Upper lobe of left lung (tissue), 6 donors: ENCODE measurements around the gene POLR2B. TPM values are rescaled to one million over a fixed set of nuclear protein-coding genes. Genes with fewer than 3 reads are reported as not detected.

Experiments
- ATAC-seq, 2 donors: fragments of 200-7000 bp; cut with Tn5 transposase; one replicate each; pipeline ENCODE4 v1.9.1; 2022; ENCODE audit warnings: mild to moderate bottlenecking in 2 of 2, moderate library complexity in 2 of 2; ENCODE audit not compliant: low FRiP score in 2 of 2
- DNase-seq, 2 donors: peaks; one replicate each; pipeline ENCODE4 v3.0.0-alpha.2; 2019 to 2020
- H3K27ac ChIP-seq, 4 donors: fragments of 200-600 bp; sonication (generic); one replicate each; pipeline ENCODE4 v1.5.1; 2016 to 2019
- H3K27me3 ChIP-seq, 4 donors: fragments of 200-600 bp; sonication (generic); one replicate each; pipeline ENCODE4 v1.5.1; 2017 to 2019
- H3K36me3 ChIP-seq, 4 donors: fragments of 200-600 bp; sonication (generic); one replicate each; pipeline ENCODE4 v1.5.1; 2016 to 2019
- H3K4me1 ChIP-seq, 4 donors: fragments of 200-600 bp; sonication (generic); one replicate each; pipeline ENCODE4 v1.5.1; 2018 to 2019
- H3K4me3 ChIP-seq, 4 donors: fragments of 200-600 bp; sonication (generic); one replicate each; pipeline ENCODE4 v1.5.1; 2017 to 2019; ENCODE audit warnings: mild to moderate bottlenecking in 2 of 4, moderate library complexity in 1 of 4
- H3K9me3 ChIP-seq, 4 donors: fragments of 200-600 bp; sonication (generic); one replicate each; pipeline ENCODE4 v1.5.1; 2018 to 2019
- EP300 ChIP-seq, 4 donors: sonication (generic); formaldehyde crosslinking; IDR thresholded peaks; one replicate each; pipeline ENCODE4 v1.5.1; 2017; ENCODE audit warnings: antibody characterized with exemption in 4 of 4, control low read depth in 2 of 4
- POLR2A ChIP-seq, 4 donors: fragments of 450-650 bp; IDR thresholded peaks; one replicate each; pipeline ENCODE4 v1.5.1; 2016 to 2017; ENCODE audit warnings: antibody characterized with exemption in 4 of 4, mild to moderate bottlenecking in 2 of 4
- POLR2AphosphoS5 ChIP-seq, 2 donors: sonication (generic); formaldehyde crosslinking; IDR thresholded peaks; one replicate each; pipeline ENCODE4 v1.5.1; 2017; ENCODE audit warnings: antibody characterized with exemption in 2 of 2
- WGBS, 2 donors: methylation state at CpG; one replicate each; pipeline ENCODE4 v1.1.5; 2017 to 2018; 5-methylcytosine and 5-hydroxymethylcytosine counted together
- total RNA-seq, 6 donors: library from RNA; depleted of rRNA in 4 of 6; stranded (reverse); fragments of >200 nt in 4 of 6; gene quantifications; one replicate each; pipeline versions ENCODE4 v1.1.0 to v1.2.1, GENCODE V29; 2016 to 2021
- TF ChIP-seq, protein P1 (sequence below), 6 experiments: fragments of 450-650 bp in 4 of 6; fragments of 200-600 bp in 2 of 6; sonication (generic) in 2 of 6; IDR thresholded peaks; one replicate each; pipeline ENCODE4 v1.5.1; 2016 to 2019; ENCODE audit warnings: antibody characterized with exemption in 6 of 6
- donor health status: DM: no; HTN: no; CAD: no; lungs with moderate emphysema.
- donor health status: DM: no; HTN: yes; CAD: no; lungs with severe emphysema.

Gene POLR2B
- total RNA-seq, 6 donors from 2014 or later, result 50.7 to 138 (median 69.4) TPM

DNA sequence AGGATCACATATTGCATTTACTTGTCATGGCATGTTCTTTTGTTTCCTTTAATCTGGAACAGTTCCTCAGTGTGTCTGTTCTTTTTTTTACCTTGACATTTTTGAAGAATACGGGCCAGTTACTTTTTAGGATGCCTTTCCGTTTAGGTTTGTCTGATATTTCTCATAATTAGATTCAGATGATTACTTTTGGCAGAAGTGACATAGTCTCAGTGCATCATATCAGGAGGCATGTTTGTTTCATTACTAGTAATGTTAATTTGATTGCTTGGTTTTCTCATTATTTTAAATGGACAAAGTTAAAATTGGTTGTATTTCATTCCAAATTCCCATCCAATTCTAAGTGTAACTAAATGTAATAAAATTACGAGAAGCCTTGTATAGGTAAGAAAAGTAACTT, 8.3 kb downstream of the POLR2B start:
- H3K9me3 ChIP-seq, result no peaks in the 10 kb centered on the region
- peaks cover 18 to 63% (median 36%) of the 10 kb centered on the region in 4 donors for H3K36me3 ChIP-seq
- ATAC-seq, result no peak
- no peak overlapping the region for H3K4me3 ChIP-seq
- TF ChIP-seq POLR2AphosphoS5 (IDR thresholded peaks at IDR 0.05) (no peak), POLR2A (IDR thresholded peaks at IDR 0.05) (no peak), EP300 (IDR thresholded peaks at IDR 0.05) (no peak)
- TF ChIP-seq, protein P1, sequence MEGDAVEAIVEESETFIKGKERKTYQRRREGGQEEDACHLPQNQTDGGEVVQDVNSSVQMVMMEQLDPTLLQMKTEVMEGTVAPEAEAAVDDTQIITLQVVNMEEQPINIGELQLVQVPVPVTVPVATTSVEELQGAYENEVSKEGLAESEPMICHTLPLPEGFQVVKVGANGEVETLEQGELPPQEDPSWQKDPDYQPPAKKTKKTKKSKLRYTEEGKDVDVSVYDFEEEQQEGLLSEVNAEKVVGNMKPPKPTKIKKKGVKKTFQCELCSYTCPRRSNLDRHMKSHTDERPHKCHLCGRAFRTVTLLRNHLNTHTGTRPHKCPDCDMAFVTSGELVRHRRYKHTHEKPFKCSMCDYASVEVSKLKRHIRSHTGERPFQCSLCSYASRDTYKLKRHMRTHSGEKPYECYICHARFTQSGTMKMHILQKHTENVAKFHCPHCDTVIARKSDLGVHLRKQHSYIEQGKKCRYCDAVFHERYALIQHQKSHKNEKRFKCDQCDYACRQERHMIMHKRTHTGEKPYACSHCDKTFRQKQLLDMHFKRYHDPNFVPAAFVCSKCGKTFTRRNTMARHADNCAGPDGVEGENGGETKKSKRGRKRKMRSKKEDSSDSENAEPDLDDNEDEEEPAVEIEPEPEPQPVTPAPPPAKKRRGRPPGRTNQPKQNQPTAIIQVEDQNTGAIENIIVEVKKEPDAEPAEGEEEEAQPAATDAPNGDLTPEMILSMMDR (IDR thresholded peaks at IDR 0.05), result no peak
- H3K4me1 ChIP-seq, result peaks cover 5 to 17% (median 12%) of the 10 kb centered on the region in 4 donors
- no peaks in the 10 kb centered on the region for H3K27me3 ChIP-seq
- WGBS, 2 donors, result 95% methylated on average over 3 of the region's 3 CpGs
- DNase-seq, result no peak
- no peak overlapping the region for H3K27ac ChIP-seq

GRCh38 chr4:56990109-56990905, 11.6 kb downstream of the POLR2B start:
- WGBS, 2 donors, result 84 to 87% methylated on average over 6 of the region's 6 CpGs
- no peak overlapping the region for H3K27ac ChIP-seq
- no peak overlapping the region for H3K4me3 ChIP-seq
- peaks cover 0 to 8% (median 0%) of the 10 kb centered on the region in 4 donors for H3K4me1 ChIP-seq
- no peaks in the 10 kb centered on the region for H3K27me3 ChIP-seq
- no peak for ATAC-seq
- H3K36me3 ChIP-seq, result peaks cover 18 to 89% (median 46%) of the 10 kb centered on the region in 4 donors
- H3K9me3 ChIP-seq, result no peaks in the 10 kb centered on the region
- TF ChIP-seq POLR2A (IDR thresholded peaks at IDR 0.05) (no peak), POLR2AphosphoS5 (IDR thresholded peaks at IDR 0.05) (no peak), EP300 (IDR thresholded peaks at IDR 0.05) (no peak)
- TF ChIP-seq, protein P1 (IDR thresholded peaks at IDR 0.05), result no peak
- DNase-seq, result no peak

GRCh38 chr4:56995525-56995924, 16.8 kb downstream of the POLR2B start:
- Histone ChIP-seq H3K9me3 (no peaks in the 10 kb centered on the region), H3K4me1 (peaks cover 0 to 3% (median 0%) of the 10 kb centered on the region in 4 donors), H3K36me3 (peaks cover 17 to 84% (median 50%) of the 10 kb centered on the region in 4 donors), H3K4me3 (no peak overlapping the region), H3K27ac (no peak overlapping the region), H3K27me3 (no peaks in the 10 kb centered on the region)
- peak in 1 of 2 donors; percentile 62 for ATAC-seq
- no peak for DNase-seq
- 55 to 62% methylated on average over 7 of the region's 7 CpGs for WGBS, 2 donors
- TF ChIP-seq EP300 (IDR thresholded peaks at IDR 0.05), result no peak
- TF ChIP-seq POLR2A (IDR thresholded peaks at IDR 0.05), result no peak
- TF ChIP-seq, protein P1 (IDR thresholded peaks at IDR 0.05), result no peak
- no peak for TF ChIP-seq POLR2AphosphoS5 (IDR thresholded peaks at IDR 0.05)

DNA sequence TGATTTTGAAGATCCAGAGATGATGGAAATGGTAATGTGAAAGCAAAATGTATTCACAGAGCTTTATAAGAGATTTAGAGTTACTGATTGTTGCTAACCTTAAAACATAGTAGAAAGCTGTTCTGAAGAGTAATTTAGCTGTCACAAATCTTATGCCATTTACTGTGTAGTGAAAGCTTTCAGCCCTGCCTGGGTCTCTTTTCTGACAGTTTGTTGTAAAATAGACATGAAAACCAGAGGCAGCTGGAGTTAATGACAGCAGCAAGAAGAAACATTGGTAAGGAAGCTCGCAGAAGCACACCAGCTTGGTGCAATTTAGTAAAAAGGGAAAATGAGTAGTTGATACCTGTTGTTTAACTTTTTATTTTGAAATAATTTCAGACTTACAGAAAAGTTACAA, 21.1 kb downstream of the POLR2B start:
- 96 to 97% methylated on average over 1 of the region's 1 CpG for WGBS, 2 donors
- H3K9me3 ChIP-seq, result no peaks in the 10 kb centered on the region
- H3K27ac ChIP-seq, result no peak overlapping the region
- TF ChIP-seq EP300 (IDR thresholded peaks at IDR 0.05), result no peak
- ATAC-seq, result no peak
- peaks cover 0 to 3% (median 0%) of the 10 kb centered on the region in 4 donors for H3K4me1 ChIP-seq
- no peak for DNase-seq
- peaks cover 22 to 84% (median 56%) of the 10 kb centered on the region in 4 donors for H3K36me3 ChIP-seq
- H3K27me3 ChIP-seq, result no peaks in the 10 kb centered on the region
- no peak overlapping the region for H3K4me3 ChIP-seq

DNA sequence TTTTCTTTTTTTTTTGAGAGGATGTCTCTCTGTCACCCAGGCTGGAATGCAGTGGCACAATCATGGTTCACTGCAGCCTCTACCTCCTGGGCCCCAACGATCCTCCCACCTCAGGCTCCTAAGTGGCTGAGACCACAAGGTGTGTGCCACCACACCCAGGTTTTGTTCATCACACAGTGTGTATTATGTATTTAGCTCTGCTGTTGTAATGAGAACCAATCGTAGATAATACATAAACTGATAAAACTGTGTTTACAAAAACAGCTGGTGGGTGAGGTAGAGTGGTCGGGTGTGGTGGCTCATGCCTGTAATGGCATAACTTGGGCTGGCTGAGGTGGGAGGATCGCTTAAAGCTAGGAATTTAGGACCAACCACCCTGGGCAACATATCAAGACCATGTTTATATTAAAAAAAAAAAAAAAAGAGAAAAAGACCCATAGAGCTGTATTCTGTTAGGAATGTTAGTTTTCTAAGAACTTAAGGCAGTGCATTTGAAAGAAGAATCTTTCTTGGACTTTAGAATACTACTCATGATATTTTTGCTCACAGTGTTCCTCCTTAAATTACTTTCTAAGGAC, 34.9 kb downstream of the POLR2B start:
- no peak overlapping the region for H3K27ac ChIP-seq
- H3K4me1 ChIP-seq, result no peaks in the 10 kb centered on the region
- H3K9me3 ChIP-seq, result no peaks in the 10 kb centered on the region
- no peaks in the 10 kb centered on the region for H3K27me3 ChIP-seq
- H3K4me3 ChIP-seq, result no peak overlapping the region
- peaks cover 21 to 97% (median 74%) of the 10 kb centered on the region in 4 donors for H3K36me3 ChIP-seq
- ATAC-seq (no peak), DNase-seq (no peak)
- no peak for TF ChIP-seq POLR2A (IDR thresholded peaks at IDR 0.05)
- TF ChIP-seq, protein P1 (IDR thresholded peaks at IDR 0.05), result no peak
- 75 to 79% methylated on average over 4 of the region's 4 CpGs for WGBS, 2 donors
